HUDEP-2 (cell line): ENCODE measurements around the gene BAIAP2.

Experiments
- DNase-seq, 76 experiments: peaks; one replicate each; lab custom pipeline; 2025; ENCODE audit not compliant: unreplicated experiment in 76 of 76; lab: John Stamatoyannopoulos, UW

BAIAP2 gene

GRCh38 chr17:81034779-81035520 lies at the start of gene BAIAP2:
BAIAP2 (plus strand) TSS chr17:81035151; CDS start chr17:81035255, 104 bp downstream.
- DNase-seq = peak in 75 of 76 experiments; percentile 53 to 99 (median 94)

GRCh38 chr17:80986046-80986445 lies 48.9 kb upstream of the BAIAP2 start:
- DNase-seq = no peak

GRCh38 chr17:80986816-80987475 lies 48.0 kb upstream of the BAIAP2 start:
- no peak for DNase-seq

GRCh38 chr17:80987941-80988461 lies 47.0 kb upstream of the BAIAP2 start:
- no peak for DNase-seq

GRCh38 chr17:80989586-80989913 lies 45.4 kb upstream of the BAIAP2 start:
- no peak for DNase-seq

GRCh38 chr17:80990921-80991644 lies 43.9 kb upstream of the BAIAP2 start:
- DNase-seq = no peak

GRCh38 chr17:80991645-80992076 lies 43.3 kb upstream of the BAIAP2 start, which contains the start of gene CHMP6:
CHMP6 (plus strand) TSS chr17:80991841; CDS start chr17:80991919, 78 bp downstream.
- peak in 57 of 76 experiments; percentile 5 to 79 (median 51) for DNase-seq

- DNase-seq = no peak
Observed at GRCh38 chr17:80992077-80992947, 42.6 kb upstream of the BAIAP2 start.

GRCh38 chr17:80992948-80993624 lies 41.9 kb upstream of the BAIAP2 start:
- no peak for DNase-seq

GRCh38 chr17:80995131-80995530 lies 39.8 kb upstream of the BAIAP2 start:
- DNase-seq = no peak

GRCh38 chr17:80996422-80997305 lies 38.3 kb upstream of the BAIAP2 start:
- DNase-seq = no peak

- DNase-seq = no peak
Observed at GRCh38 chr17:80997424-80998117, 37.4 kb upstream of the BAIAP2 start.

GRCh38 chr17:80998118-80998747 lies 36.7 kb upstream of the BAIAP2 start:
- no peak for DNase-seq

- no peak for DNase-seq
Observed at GRCh38 chr17:80998748-80999535, 36.0 kb upstream of the BAIAP2 start.

GRCh38 chr17:80999536-81000333 lies 35.2 kb upstream of the BAIAP2 start:
- DNase-seq = no peak

- no peak for DNase-seq
Observed at GRCh38 chr17:81000334-81000630, 34.7 kb upstream of the BAIAP2 start.
